NCI-H345 (cell line): ENCODE results near the gene SMG7.

Experiments
- DNase-seq: peaks from one replicate; lab custom pipeline; 2025; lab: John Stamatoyannopoulos, UW

Gene SMG7

GRCh38 chr1:183566026-183566425, 93.7 kb downstream of the SMG7 start:
- no peak for DNase-seq

GRCh38 chr1:183567584-183567983, 95.3 kb downstream of the SMG7 start:
- no peak for DNase-seq

- no peak for DNase-seq
Measured at GRCh38 chr1:183568176-183569021, 96.1 kb downstream of the SMG7 start.

- DNase-seq, result no peak
Measured at GRCh38 chr1:183569141-183569540, 96.8 kb downstream of the SMG7 start.

GRCh38 chr1:183569801-183570200, 97.5 kb downstream of the SMG7 start:
- no peak for DNase-seq

GRCh38 chr1:183570451-183570850, 98.2 kb downstream of the SMG7 start:
- no peak for DNase-seq

GRCh38 chr1:183571678-183572268, 99.5 kb downstream of the SMG7 start:
- DNase-seq, result no peak

- DNase-seq, result no peak
Measured at GRCh38 chr1:183572721-183573120, 100.4 kb downstream of the SMG7 start.

GRCh38 chr1:183575606-183576005, 103.3 kb downstream of the SMG7 start:
- DNase-seq, result no peak

- DNase-seq, result no peak
Measured at GRCh38 chr1:183576537-183576936, 104.2 kb downstream of the SMG7 start.

- DNase-seq, result no peak
Measured at GRCh38 chr1:183577897-183578465, 105.7 kb downstream of the SMG7 start.

- no peak for DNase-seq
Measured at GRCh38 chr1:183578856-183579255, 106.6 kb downstream of the SMG7 start.

- no peak for DNase-seq
Measured at GRCh38 chr1:183580281-183580682, 108.0 kb downstream of the SMG7 start.

GRCh38 chr1:183582021-183582713, 109.9 kb downstream of the SMG7 start:
- DNase-seq, result no peak

GRCh38 chr1:183583466-183583865, 111.2 kb downstream of the SMG7 start:
- no peak for DNase-seq

- DNase-seq, result no peak
Measured at GRCh38 chr1:183584147-183584546, 111.8 kb downstream of the SMG7 start.

- DNase-seq, result no peak
Measured at GRCh38 chr1:183585038-183585437, 112.7 kb downstream of the SMG7 start.

- DNase-seq, result no peak
Measured at GRCh38 chr1:183586455-183586854, 114.2 kb downstream of the SMG7 start.

- no peak for DNase-seq
Measured at GRCh38 chr1:183586926-183587325, 114.6 kb downstream of the SMG7 start.

- DNase-seq, result no peak
Measured at GRCh38 chr1:183588827-183589226, 116.5 kb downstream of the SMG7 start.

- DNase-seq, result no peak
Measured at GRCh38 chr1:183589384-183589783, 117.1 kb downstream of the SMG7 start.

GRCh38 chr1:183589874-183590243, 117.6 kb downstream of the SMG7 start:
- DNase-seq, result no peak
